ENCODE data around the gene ASGR2. TPM values are rescaled to one million over a fixed set of nuclear protein-coding genes. Genes with fewer than 3 reads are reported as not detected.

The ASGR2 gene
- total RNA-seq, 1 donor from 2014 or later = 0.22 TPM

DNA sequence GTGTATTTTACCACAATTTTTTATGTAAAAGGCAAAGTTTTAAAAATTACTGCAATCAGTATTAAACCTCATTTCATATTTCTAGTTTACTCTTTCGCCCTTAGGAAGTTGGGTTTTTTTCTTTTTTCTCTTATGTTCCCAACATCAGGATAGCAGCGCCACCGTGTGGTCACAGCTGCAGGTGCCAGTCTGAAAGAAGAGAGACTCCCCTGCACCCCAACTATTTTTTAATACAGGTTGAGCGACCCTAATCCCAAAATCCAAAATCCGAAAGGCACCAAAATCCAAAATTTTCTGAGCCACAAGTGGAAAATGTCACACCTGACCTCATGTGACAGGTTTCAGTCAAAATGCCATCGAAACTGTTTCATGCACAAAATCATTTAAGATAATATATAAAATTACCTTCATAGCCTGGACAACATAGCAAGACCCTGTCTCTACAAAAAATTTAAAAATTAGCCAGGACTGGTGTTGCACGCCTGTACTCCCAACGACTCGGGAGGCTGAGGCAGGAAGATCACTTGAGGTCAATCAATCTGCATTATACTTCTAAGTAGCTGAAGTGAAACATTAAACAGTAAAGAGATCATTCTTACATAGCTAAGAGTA lies 21.8 kb upstream of the ASGR2 start:
- DNase-seq = peak; percentile 69
- no peaks in the 10 kb centered on the region for H3K36me3 ChIP-seq
- H3K4me3 ChIP-seq = no peak overlapping the region
- no peak overlapping the region for H3K27ac ChIP-seq (replicated peaks)
- peaks cover 13% of the 10 kb centered on the region for H3K4me1 ChIP-seq
- intact Hi-C loops (cut with micrococcal nuclease) = loop anchor here (5.0 to 10.0 kb wide), 2 partner anchors 84 to 222 kb away; no protein-coding TSS in a partner anchor
- TF ChIP-seq, protein P1, sequence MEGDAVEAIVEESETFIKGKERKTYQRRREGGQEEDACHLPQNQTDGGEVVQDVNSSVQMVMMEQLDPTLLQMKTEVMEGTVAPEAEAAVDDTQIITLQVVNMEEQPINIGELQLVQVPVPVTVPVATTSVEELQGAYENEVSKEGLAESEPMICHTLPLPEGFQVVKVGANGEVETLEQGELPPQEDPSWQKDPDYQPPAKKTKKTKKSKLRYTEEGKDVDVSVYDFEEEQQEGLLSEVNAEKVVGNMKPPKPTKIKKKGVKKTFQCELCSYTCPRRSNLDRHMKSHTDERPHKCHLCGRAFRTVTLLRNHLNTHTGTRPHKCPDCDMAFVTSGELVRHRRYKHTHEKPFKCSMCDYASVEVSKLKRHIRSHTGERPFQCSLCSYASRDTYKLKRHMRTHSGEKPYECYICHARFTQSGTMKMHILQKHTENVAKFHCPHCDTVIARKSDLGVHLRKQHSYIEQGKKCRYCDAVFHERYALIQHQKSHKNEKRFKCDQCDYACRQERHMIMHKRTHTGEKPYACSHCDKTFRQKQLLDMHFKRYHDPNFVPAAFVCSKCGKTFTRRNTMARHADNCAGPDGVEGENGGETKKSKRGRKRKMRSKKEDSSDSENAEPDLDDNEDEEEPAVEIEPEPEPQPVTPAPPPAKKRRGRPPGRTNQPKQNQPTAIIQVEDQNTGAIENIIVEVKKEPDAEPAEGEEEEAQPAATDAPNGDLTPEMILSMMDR (IDR thresholded peaks at IDR 0.05; ENCODE audit: borderline replicate concordance) = peak; percentile 92
- H3K27me3 ChIP-seq (ENCODE audit: low read depth) = peaks cover 96% of the 10 kb centered on the region
- H3K9me3 ChIP-seq (replicated peaks) = no peaks in the 10 kb centered on the region

DNA sequence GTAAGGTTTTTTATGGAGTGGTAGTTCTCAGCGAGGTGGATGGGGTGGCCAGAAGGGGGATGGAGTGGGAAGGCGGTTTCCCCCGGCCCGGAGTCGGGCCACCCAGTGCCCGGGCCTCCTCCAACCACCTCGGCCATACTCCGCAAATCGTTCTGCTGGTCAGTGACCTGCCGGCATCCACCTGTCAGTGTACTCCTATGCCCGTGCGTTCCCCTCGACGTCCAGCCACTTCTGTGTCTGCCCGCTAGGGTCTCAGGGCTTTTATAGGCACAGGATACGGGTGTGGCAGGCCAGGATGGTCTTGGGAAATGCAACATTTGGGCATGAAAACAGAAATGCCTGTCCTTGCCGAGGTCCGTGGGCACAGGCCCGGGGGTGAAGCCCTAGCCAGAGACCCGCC lies 19.3 kb upstream of the ASGR2 start:
- Histone ChIP-seq H3K27me3 (ENCODE audit: low read depth) (peaks cover 96% of the 10 kb centered on the region), H3K4me1 (peaks cover 13% of the 10 kb centered on the region)

DNA sequence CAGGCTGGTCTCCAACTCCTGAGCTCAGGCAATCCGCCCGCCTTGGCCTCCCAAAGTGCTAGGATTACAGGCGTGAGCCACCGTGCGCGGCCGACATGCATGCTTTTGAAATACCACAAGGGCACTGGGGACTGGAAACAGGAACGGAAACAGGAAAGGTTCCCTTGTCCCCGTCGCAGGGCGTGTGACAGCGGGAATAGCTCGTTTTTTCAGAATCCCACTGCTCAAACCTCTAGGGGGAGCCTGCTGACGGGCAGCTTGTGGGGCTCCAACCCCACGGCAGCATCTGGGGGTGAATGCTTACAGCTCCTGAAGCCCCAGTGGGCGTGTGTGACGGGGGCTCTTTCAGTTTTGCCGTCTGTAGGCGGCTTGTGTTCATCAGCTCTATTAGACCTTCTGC lies 18.8 kb upstream of the ASGR2 start:
- peak; percentile 39 for DNase-seq
- intact Hi-C loops (cut with micrococcal nuclease) = loop anchor here (10.0 kb wide), 1 partner anchor 219 kb away; no protein-coding TSS in a partner anchor

More for the DNA sequence above, 19.3 kb upstream of the ASGR2 start:
- Histone ChIP-seq H3K27ac (replicated peaks) (no peak overlapping the region), H3K4me3 (peak overlapping the region; percentile 32), H3K9me3 (replicated peaks) (no peaks in the 10 kb centered on the region), H3K36me3 (no peaks in the 10 kb centered on the region)
- TF ChIP-seq, protein P1 (IDR thresholded peaks at IDR 0.05; ENCODE audit: borderline replicate concordance) = no peak
- intact Hi-C loops (cut with micrococcal nuclease) = loop anchor here (10.0 kb wide), 1 partner anchor 219 kb away; no protein-coding TSS in a partner anchor
- no peak for DNase-seq

DNA sequence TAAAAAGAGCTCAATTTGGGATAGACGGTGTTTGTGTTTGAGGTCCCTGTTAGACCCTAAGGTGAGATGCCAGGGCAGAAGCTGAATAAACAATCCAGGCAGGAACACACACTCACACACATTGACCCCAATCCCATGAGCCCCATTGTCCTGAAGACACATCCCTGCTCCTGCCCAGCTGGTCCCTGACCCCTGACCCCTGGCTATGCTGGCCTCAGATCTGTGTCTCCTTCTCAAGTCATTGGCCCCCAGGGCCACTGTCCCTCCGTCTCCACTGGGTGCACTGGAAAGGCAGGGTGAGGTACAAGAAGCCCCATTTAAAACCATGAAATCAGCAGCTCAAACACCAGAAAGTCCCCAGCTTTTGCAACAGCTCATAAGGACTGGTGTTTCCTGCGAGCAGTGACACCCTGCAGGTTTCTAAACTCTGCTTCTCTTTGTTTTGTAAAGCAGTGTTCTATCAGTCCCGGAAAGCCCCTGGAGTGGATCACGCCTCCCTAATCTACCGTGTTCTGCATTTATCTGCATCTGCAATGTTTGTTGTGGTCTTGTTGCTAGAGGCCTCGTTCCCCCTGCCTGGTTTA lies 18.0 kb upstream of the ASGR2 start:
- DNase-seq = no peak
- TF ChIP-seq, protein P1 (IDR thresholded peaks at IDR 0.05; ENCODE audit: borderline replicate concordance) = no peak
- Histone ChIP-seq H3K4me3 (peak overlapping the region; percentile 40), H3K27me3 (ENCODE audit: low read depth) (peaks cover 96% of the 10 kb centered on the region), H3K36me3 (no peaks in the 10 kb centered on the region), H3K27ac (replicated peaks) (peak overlapping the region; percentile 30), H3K4me1 (peaks cover 13% of the 10 kb centered on the region), H3K9me3 (replicated peaks) (no peaks in the 10 kb centered on the region)
- intact Hi-C loops (cut with micrococcal nuclease) = loop anchor here (10.0 kb wide), 1 partner anchor 218 kb away; no protein-coding TSS in a partner anchor

More for the DNA sequence above, 18.8 kb upstream of the ASGR2 start:
- Histone ChIP-seq H3K9me3 (replicated peaks) (no peaks in the 10 kb centered on the region), H3K4me3 (peak overlapping the region; percentile 32), H3K27ac (replicated peaks) (no peak overlapping the region), H3K4me1 (peaks cover 13% of the 10 kb centered on the region), H3K36me3 (no peaks in the 10 kb centered on the region), H3K27me3 (ENCODE audit: low read depth) (peaks cover 96% of the 10 kb centered on the region)
- TF ChIP-seq, protein P1 (IDR thresholded peaks at IDR 0.05; ENCODE audit: borderline replicate concordance) = no peak

DNA sequence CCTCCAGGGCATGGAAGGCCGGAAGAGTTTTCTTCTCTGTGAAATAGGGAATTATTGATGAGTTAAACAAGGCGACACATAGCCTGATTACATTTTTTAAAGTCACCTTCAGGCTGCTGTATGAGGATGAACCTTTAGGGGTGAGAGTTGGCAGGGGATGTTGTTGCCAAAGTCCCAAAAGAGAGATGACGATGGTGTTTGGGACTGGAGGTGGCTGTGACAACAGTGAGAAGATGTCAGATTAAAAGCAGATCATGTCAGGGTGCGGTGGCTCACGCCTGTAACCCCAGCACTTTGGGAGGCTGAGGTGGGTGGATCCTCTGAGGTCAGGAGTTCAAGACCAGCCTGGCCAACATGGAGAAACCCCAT lies 16.8 kb upstream of the ASGR2 start:
- TF ChIP-seq, protein P1 (IDR thresholded peaks at IDR 0.05; ENCODE audit: borderline replicate concordance) = no peak
- Histone ChIP-seq H3K36me3 (no peaks in the 10 kb centered on the region), H3K9me3 (replicated peaks) (no peaks in the 10 kb centered on the region), H3K27me3 (ENCODE audit: low read depth) (peaks cover 90% of the 10 kb centered on the region), H3K4me3 (peak overlapping the region; percentile 40), H3K27ac (replicated peaks) (peak overlapping the region; percentile 50), H3K4me1 (peaks cover 13% of the 10 kb centered on the region)
- intact Hi-C loops (cut with micrococcal nuclease) = loop anchor here (10.0 kb wide), 1 partner anchor 217 kb away; no protein-coding TSS in a partner anchor
- no peak for DNase-seq
